SU-DHL-6 (cell line): Measurements from ENCODE around the gene ARHGEF35.
"Not testable (repeated sequence)": the region's sequence is repeated elsewhere in the genome, so short reads cannot be mapped to it uniquely, and the experiment has no call there.

Source experiments
- EZH2phosphoT487 ChIP-seq: fragments of 200-600 bp; sonication (generic), shearing (Covaris generic); conservative IDR thresholded peaks from 2 replicates; pipeline ENCODE4 v1.6.1; 2018; ENCODE audit warnings: mild to moderate bottlenecking, antibody characterized with exemption, low read length, moderate library complexity, mixed read lengths
- TF ChIP-seq, protein P1 (sequence below): fragments of 200-600 bp; sonication (generic); IDR thresholded peaks from one replicate; pipeline ENCODE4 v1.5.1; 2017; ENCODE audit warnings: antibody characterized with exemption, mild to moderate bottlenecking, low read length, moderate library complexity; ENCODE audit not compliant: insufficient read depth, poor library complexity, severe bottlenecking

DNA sequence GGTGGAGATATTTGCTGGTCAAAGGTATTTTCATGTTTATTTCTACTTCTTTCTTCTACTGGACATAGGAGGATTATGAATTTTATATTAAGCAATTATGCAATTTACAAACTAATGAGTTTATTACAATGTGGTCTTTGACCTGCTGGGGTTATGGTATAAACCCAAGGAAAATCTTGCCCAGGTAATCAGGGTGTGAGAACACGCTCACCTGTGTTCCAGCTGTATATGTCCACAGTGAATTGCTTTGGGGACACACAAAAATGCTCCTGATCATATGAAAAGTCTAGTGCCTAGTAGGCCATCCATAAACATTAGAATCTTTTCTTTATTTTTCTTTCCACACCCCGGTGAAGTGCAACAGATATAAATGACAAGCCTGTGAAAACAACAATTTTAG, 43.7 kb upstream of the ARHGEF35 start, which contains the start of gene OR2A42:
- TF ChIP-seq, protein P1, sequence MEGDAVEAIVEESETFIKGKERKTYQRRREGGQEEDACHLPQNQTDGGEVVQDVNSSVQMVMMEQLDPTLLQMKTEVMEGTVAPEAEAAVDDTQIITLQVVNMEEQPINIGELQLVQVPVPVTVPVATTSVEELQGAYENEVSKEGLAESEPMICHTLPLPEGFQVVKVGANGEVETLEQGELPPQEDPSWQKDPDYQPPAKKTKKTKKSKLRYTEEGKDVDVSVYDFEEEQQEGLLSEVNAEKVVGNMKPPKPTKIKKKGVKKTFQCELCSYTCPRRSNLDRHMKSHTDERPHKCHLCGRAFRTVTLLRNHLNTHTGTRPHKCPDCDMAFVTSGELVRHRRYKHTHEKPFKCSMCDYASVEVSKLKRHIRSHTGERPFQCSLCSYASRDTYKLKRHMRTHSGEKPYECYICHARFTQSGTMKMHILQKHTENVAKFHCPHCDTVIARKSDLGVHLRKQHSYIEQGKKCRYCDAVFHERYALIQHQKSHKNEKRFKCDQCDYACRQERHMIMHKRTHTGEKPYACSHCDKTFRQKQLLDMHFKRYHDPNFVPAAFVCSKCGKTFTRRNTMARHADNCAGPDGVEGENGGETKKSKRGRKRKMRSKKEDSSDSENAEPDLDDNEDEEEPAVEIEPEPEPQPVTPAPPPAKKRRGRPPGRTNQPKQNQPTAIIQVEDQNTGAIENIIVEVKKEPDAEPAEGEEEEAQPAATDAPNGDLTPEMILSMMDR = not testable (repeated sequence)
- not testable (repeated sequence) for TF ChIP-seq EZH2phosphoT487
